ENCODE measurements around the gene RERE.

RERE gene

DNA sequence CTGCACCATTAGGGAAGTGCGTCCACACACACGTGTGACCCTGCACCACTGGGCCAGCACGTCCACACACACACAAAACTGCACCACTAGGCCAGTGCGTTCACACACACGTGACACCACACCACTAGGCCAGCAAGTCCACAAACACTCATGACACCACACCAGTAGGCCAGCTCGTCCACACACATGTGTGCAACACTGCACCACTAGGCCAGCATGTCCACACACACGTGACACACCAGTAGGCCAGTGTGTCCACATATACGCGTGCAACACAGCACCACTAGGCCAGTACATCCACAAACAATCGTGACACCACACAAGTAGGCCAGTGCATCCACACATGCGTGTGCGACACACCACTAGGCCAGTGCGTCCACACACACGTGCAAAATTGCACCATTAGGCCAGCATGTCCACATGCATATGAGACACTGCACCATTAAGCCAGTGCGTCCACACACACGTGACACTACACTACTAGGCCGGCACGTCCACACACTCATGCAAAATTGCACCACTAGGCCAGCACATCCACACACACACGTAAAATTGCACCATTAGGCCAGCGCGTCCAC lies 264.5 kb downstream of the RERE start:
- TF ChIP-seq, protein P1, sequence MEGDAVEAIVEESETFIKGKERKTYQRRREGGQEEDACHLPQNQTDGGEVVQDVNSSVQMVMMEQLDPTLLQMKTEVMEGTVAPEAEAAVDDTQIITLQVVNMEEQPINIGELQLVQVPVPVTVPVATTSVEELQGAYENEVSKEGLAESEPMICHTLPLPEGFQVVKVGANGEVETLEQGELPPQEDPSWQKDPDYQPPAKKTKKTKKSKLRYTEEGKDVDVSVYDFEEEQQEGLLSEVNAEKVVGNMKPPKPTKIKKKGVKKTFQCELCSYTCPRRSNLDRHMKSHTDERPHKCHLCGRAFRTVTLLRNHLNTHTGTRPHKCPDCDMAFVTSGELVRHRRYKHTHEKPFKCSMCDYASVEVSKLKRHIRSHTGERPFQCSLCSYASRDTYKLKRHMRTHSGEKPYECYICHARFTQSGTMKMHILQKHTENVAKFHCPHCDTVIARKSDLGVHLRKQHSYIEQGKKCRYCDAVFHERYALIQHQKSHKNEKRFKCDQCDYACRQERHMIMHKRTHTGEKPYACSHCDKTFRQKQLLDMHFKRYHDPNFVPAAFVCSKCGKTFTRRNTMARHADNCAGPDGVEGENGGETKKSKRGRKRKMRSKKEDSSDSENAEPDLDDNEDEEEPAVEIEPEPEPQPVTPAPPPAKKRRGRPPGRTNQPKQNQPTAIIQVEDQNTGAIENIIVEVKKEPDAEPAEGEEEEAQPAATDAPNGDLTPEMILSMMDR (IDR thresholded peaks at IDR 0.05; ENCODE audit: low read depth, low read length, missing control alignments) = no peak
- no peak for DNase-seq (ENCODE audit: low read depth)
- in situ Hi-C loops (cut with HindIII; ENCODE audit: low sequenced_read_pairs) = no loop called here
- H3K4me3 ChIP-seq (ENCODE audit: low read depth, low read length) = no peak overlapping the region

DNA sequence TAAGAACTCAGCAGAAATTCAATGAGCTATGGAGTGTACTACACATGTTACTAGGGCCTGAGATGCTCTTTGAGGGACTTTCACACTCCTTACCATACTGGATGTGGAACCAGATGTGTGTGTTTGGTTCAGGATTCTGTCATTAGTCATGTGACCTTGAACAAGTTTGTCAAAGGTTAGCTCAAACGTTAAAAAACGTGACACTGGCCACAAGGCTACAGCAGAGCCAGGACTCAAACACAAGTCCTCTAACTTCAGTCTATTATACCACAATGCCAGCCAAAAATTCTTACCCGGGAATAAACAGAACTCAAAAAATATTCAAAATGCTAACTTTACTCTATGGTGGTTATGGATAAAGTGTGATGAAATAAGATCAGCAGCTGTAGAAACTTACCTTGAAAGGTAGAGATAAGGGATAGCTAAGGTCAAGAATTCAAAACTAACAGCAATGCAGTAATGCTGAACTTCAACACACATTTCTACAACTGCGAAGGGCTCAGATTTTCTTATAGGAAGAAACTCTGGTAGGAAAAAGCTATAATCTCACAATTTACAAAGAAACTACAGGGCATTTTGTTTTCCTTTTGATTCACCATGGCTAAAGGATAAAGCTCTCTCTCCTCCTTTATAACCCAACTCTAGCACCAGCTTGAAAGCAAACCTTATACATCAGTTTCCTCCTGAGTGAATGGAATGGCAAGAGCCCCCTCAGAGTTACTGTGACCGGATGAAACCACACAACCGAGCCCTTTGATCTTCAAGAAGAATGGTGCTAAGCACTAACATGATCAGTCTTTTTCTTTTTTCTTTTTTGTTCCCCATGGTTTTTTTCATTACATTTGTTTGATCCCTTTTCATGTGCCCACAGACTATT lies 265.6 kb downstream of the RERE start:
- TF ChIP-seq, protein P1 (IDR thresholded peaks at IDR 0.05; ENCODE audit: low read depth, low read length, missing control alignments) = no peak
- DNase-seq (ENCODE audit: low read depth) = no peak
- in situ Hi-C loops (cut with HindIII; ENCODE audit: low sequenced_read_pairs) = no loop called here
- H3K4me3 ChIP-seq (ENCODE audit: low read depth, low read length) = no peak overlapping the region

DNA sequence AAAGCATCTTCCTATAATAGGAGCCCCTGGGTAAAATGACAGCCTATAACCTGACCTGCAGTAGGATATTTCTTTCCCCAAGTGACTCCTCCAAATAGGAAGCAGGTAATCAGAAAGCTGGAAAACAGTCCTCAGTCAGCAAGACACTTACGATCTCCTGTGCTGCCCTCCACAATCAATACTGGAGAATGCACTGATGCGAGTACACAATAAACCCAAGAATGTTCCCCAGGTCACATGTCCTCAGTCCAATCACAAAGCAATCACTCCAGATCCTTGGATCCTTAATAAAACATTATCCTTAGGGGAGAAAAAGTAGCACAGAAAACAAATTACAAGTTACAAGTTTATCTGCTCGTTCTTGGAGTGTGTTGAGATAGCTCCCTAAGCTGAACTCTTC lies 266.4 kb downstream of the RERE start:
- no peak for DNase-seq (ENCODE audit: low read depth)
- in situ Hi-C loops (cut with HindIII; ENCODE audit: low sequenced_read_pairs) = no loop called here

DNA sequence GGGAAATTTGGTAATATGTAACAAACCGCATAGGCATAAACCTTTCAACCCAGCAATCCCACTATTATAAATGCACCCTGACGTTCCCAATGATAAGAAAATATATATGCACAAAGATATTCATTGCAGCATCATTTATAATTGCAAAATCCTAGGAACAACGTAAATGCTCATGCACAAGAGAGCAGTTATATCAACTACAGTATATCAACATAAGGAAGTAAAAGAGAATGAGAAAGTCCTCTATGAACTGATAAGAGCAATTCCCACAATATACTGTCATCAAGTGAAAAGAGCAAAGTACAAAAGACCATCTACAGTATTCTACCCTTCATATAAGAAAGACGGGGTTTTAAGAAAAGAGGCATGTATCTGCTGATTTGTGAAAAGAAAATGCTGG lies 269.6 kb downstream of the RERE start:
- in situ Hi-C loops (cut with HindIII; ENCODE audit: low sequenced_read_pairs) = no loop called here
- H3K4me3 ChIP-seq (ENCODE audit: low read depth, low read length) = no peak overlapping the region
- no peak for DNase-seq (ENCODE audit: low read depth)
- TF ChIP-seq, protein P1 (IDR thresholded peaks at IDR 0.05; ENCODE audit: low read depth, low read length, missing control alignments) = no peak

More for the DNA sequence above, 266.4 kb downstream of the RERE start:
- H3K4me3 ChIP-seq (ENCODE audit: low read depth, low read length) = no peak overlapping the region
- TF ChIP-seq, protein P1 (IDR thresholded peaks at IDR 0.05; ENCODE audit: low read depth, low read length, missing control alignments) = no peak

DNA sequence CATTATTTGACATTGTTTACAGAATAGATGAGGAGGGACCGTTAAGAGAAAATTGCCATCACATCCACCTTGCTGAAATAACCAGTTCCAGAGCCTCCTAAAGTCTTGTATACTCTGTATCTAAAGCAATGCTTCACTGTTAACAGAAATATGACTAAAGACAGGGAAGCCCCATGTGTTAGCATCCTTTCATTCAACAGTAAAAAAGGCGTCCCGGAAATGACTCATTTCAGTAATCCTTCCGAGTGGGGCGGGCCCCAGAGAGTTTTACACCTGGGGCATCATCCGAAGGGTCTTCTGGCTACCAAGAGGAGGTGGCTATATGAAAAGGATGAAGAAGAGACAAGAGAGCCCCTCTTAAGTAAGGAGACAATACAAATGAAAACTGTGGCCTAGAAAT lies 272.4 kb downstream of the RERE start:
- in situ Hi-C loops (cut with HindIII; ENCODE audit: low sequenced_read_pairs) = no loop called here
- no peak for DNase-seq (ENCODE audit: low read depth)

DNA sequence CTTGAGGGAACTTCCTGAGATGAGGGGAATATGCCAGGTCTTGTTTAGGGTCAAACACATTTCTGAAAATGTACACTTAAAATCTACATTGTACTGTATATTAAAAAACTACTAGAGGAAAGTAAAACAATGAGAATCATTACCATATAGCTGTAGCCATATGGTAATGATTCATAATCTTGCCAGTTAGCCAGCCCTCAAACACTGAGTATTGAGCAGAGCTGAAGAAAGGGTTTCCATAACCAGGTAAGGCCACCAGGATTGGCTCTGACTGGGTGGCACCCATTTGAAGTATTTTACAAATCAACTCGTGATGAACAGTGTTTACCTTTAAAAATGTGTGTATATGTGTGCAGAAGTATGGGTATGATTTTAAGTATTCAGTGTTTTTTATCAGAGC lies 272.8 kb downstream of the RERE start:
- in situ Hi-C loops (cut with HindIII; ENCODE audit: low sequenced_read_pairs) = no loop called here
- H3K4me3 ChIP-seq (ENCODE audit: low read depth, low read length) = no peak overlapping the region
- DNase-seq (ENCODE audit: low read depth) = no peak
- TF ChIP-seq, protein P1 (IDR thresholded peaks at IDR 0.05; ENCODE audit: low read depth, low read length, missing control alignments) = no peak

More for the DNA sequence above, 272.4 kb downstream of the RERE start:
- no peak overlapping the region for H3K4me3 ChIP-seq (ENCODE audit: low read depth, low read length)
- TF ChIP-seq, protein P1 (IDR thresholded peaks at IDR 0.05; ENCODE audit: low read depth, low read length, missing control alignments) = no peak
